B cell (primary cell): ENCODE measurements around the gene SFSWAP.

Experiments used
- EZH2 ChIP-seq: IDR thresholded peaks from 2 replicates; pipeline ENCODE4 v1.6.1; 2012; ENCODE audit warnings: borderline replicate concordance, low read depth, mild to moderate bottlenecking, moderate library complexity, low read length; ENCODE audit not compliant: insufficient read depth, poor library complexity, severe bottlenecking
- TF ChIP-seq, protein P1 (sequence below): fragments of 200-600 bp; IDR thresholded peaks from one replicate; pipeline ENCODE4 v1.8.0; 2022; ENCODE audit warnings: antibody characterized with exemption, mild to moderate bottlenecking

DNA sequence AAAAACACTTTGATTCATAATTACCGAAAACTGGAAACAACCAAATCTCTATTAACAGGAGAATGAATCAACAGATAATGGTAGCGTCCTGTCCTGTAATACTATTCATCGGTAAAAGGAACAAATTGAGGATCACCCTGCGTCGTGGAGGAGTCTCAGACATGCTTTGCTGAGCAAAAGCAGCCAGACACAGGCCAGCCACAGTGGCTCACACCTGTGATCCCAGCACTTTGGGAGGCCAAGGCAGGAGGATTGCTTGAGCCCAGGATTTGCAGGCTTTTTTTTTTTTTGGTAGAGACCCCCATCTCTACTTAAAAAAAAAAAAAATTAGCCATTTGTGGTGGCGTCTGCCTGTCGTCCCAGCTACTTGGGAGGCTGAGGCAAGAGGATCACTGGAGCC lies 83.2 kb downstream of the SFSWAP start:
- TF ChIP-seq, protein P1, sequence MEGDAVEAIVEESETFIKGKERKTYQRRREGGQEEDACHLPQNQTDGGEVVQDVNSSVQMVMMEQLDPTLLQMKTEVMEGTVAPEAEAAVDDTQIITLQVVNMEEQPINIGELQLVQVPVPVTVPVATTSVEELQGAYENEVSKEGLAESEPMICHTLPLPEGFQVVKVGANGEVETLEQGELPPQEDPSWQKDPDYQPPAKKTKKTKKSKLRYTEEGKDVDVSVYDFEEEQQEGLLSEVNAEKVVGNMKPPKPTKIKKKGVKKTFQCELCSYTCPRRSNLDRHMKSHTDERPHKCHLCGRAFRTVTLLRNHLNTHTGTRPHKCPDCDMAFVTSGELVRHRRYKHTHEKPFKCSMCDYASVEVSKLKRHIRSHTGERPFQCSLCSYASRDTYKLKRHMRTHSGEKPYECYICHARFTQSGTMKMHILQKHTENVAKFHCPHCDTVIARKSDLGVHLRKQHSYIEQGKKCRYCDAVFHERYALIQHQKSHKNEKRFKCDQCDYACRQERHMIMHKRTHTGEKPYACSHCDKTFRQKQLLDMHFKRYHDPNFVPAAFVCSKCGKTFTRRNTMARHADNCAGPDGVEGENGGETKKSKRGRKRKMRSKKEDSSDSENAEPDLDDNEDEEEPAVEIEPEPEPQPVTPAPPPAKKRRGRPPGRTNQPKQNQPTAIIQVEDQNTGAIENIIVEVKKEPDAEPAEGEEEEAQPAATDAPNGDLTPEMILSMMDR = no peak
- TF ChIP-seq EZH2 = no peak
